ENCODE results near the gene RBMS1. TPM values are rescaled to one million over a fixed set of nuclear protein-coding genes. Genes with fewer than 3 reads are reported as not detected.

The RBMS1 gene
- total RNA-seq (2022) (57.9 and 61.9 TPM in 2 replicates), Bru-seq, nascent RNA (percentile 86 among the genes with signal in this experiment), BruChase-seq, experiment 1, labeled RNA remaining after a 6-hour chase (percentile 66 among the genes with signal in this experiment), BruChase-seq, experiment 2, labeled RNA remaining after a 2-hour chase (percentile 70 among the genes with signal in this experiment)
- long read RNA-seq, full-length matches to known transcripts: 19 of 64 reads
- long read RNA-seq, partial matches to known transcripts: 2 of 64 reads
- long read RNA-seq, other reads (novel, unspliced or antisense): 43 of 64 reads

- Mint-ChIP-seq H3K9me3 (ENCODE audit: low read depth, unreplicated experiment) (no peaks in the 10 kb centered on the region), H3K36me3 (ENCODE audit: insufficient read depth, unreplicated experiment) (peaks cover 27% of the 10 kb centered on the region), H3K27me3 (ENCODE audit: unreplicated experiment) (no peaks in the 10 kb centered on the region), H3K4me1 (ENCODE audit: low read depth, unreplicated experiment) (peaks cover 8% of the 10 kb centered on the region), H3K27ac (ENCODE audit: unreplicated experiment) (peak within 1 kb of the TSS; percentile 82), H3K4me3 (ENCODE audit: low read depth, unreplicated experiment) (peak within 1 kb of the TSS; percentile 98)
- peak; percentile 58 for DNase-seq
- intact Hi-C loops (cut with micrococcal nuclease; ENCODE audit: unreplicated experiment): loop anchor here (2.0 to 10.0 kb wide), 3 partner anchors 76 to 477 kb away; no protein-coding TSS in a partner anchor
- TF ChIP-seq CTCF (IDR thresholded peaks at IDR 0.05; ENCODE audit: unreplicated experiment): no peak
- no TSS peak for BruUV-seq (replicated peaks)
- CTCF ChIA-PET: no interaction called here
These were observed at the start of gene RBMS1 for GRCh38 chr2:160493227-160494028. RBMS1 (minus strand) TSS chr2:160493807; CDS start chr2:160493363, 444 bp downstream.

- no peaks in the 10 kb centered on the region for H3K36me3 Mint-ChIP-seq (ENCODE audit: insufficient read depth, unreplicated experiment)
- no peak for TF ChIP-seq CTCF (IDR thresholded peaks at IDR 0.05; ENCODE audit: unreplicated experiment)
- no TSS peak for BruUV-seq (replicated peaks)
- DNase-seq: no peak
- no peak overlapping the region for H3K4me3 Mint-ChIP-seq (ENCODE audit: low read depth, unreplicated experiment)
- intact Hi-C loops (cut with micrococcal nuclease; ENCODE audit: unreplicated experiment): no loop called here
- no peak overlapping the region for H3K27ac Mint-ChIP-seq (ENCODE audit: unreplicated experiment)
- CTCF ChIA-PET: no interaction called here
- H3K27me3 Mint-ChIP-seq (ENCODE audit: unreplicated experiment): no peaks in the 10 kb centered on the region
- H3K9me3 Mint-ChIP-seq (ENCODE audit: low read depth, unreplicated experiment): no peaks in the 10 kb centered on the region
- peaks cover 8% of the 10 kb centered on the region for H3K4me1 Mint-ChIP-seq (ENCODE audit: low read depth, unreplicated experiment)
These were observed 48.1 kb upstream of the RBMS1 start for GRCh38 chr2:160541745-160542144.

- Mint-ChIP-seq H3K4me1 (ENCODE audit: low read depth, unreplicated experiment) (peaks cover 8% of the 10 kb centered on the region), H3K27ac (ENCODE audit: unreplicated experiment) (no peak overlapping the region), H3K36me3 (ENCODE audit: insufficient read depth, unreplicated experiment) (no peaks in the 10 kb centered on the region), H3K4me3 (ENCODE audit: low read depth, unreplicated experiment) (no peak overlapping the region), H3K27me3 (ENCODE audit: unreplicated experiment) (no peaks in the 10 kb centered on the region), H3K9me3 (ENCODE audit: low read depth, unreplicated experiment) (no peaks in the 10 kb centered on the region)
- DNase-seq: no peak
- no TSS peak for BruUV-seq (replicated peaks)
- CTCF ChIA-PET: interaction anchor here (0.6 kb wide), 1 partner anchor 36 kb away, joined by 3 read pairs; no protein-coding TSS in a partner anchor
- no peak for TF ChIP-seq CTCF (IDR thresholded peaks at IDR 0.05; ENCODE audit: unreplicated experiment)
- intact Hi-C loops (cut with micrococcal nuclease; ENCODE audit: unreplicated experiment): no loop called here
These were observed 45.1 kb upstream of the RBMS1 start for GRCh38 chr2:160538559-160539355.

- H3K36me3 Mint-ChIP-seq (ENCODE audit: insufficient read depth, unreplicated experiment): no peaks in the 10 kb centered on the region
- no peaks in the 10 kb centered on the region for H3K9me3 Mint-ChIP-seq (ENCODE audit: low read depth, unreplicated experiment)
- no peak for TF ChIP-seq CTCF (IDR thresholded peaks at IDR 0.05; ENCODE audit: unreplicated experiment)
- BruUV-seq (replicated peaks): no TSS peak
- H3K27me3 Mint-ChIP-seq (ENCODE audit: unreplicated experiment): no peaks in the 10 kb centered on the region
- H3K4me3 Mint-ChIP-seq (ENCODE audit: low read depth, unreplicated experiment): no peak overlapping the region
- intact Hi-C loops (cut with micrococcal nuclease; ENCODE audit: unreplicated experiment): no loop called here
- no peak overlapping the region for H3K27ac Mint-ChIP-seq (ENCODE audit: unreplicated experiment)
- no peak for DNase-seq
- CTCF ChIA-PET: no interaction called here
- H3K4me1 Mint-ChIP-seq (ENCODE audit: low read depth, unreplicated experiment): peaks cover 8% of the 10 kb centered on the region
These were observed 44.5 kb upstream of the RBMS1 start for GRCh38 chr2:160538115-160538514.

All from Calu3 (cell line).